A673 (cell line): ENCODE measurements around the gene QRICH2. TPM values are rescaled to one million over a fixed set of nuclear protein-coding genes. Genes with fewer than 3 reads are reported as not detected.

Source experiments
- total RNA-seq: library from RNA; stranded (reverse); gene quantifications from 2 replicates; pipeline ENCODE4 v1.2.3, GENCODE V29; 2021

QRICH2 gene
- total RNA-seq, 1 experiment from 2014 or later: 4.3 TPM

Other genes starting within 250 kb of the QRICH2 start
- 96.4 and 101 TPM in 2 replicates for gene SRP68, start 235.8 kb downstream of the QRICH2 start, total RNA-seq
- gene GALR2, start 233.5 kb downstream of the QRICH2 start, total RNA-seq: not detected in 2 replicates
- not detected in 2 replicates for gene ZACN, start 229.1 kb downstream of the QRICH2 start, total RNA-seq
- gene EXOC7, start 204.5 kb downstream of the QRICH2 start, total RNA-seq: 115 and 117 TPM in 2 replicates
- 0.17 and 0.20 TPM in 2 replicates for gene FOXJ1, start 167.0 kb downstream of the QRICH2 start, total RNA-seq
- 0.56 and 0.70 TPM in 2 replicates for gene RNF157, start 67.8 kb downstream of the QRICH2 start, total RNA-seq
- gene UBALD2, start 42.9 kb downstream of the QRICH2 start, total RNA-seq: 45.7 and 46.5 TPM in 2 replicates
- 77.5 and 89.2 TPM in 2 replicates for gene PRPSAP1, start 45.6 kb upstream of the QRICH2 start, total RNA-seq
- 0.50 and 0.54 TPM in 2 replicates for gene SPHK1, start 76.3 kb upstream of the QRICH2 start, total RNA-seq
- gene UBE2O, start 144.9 kb upstream of the QRICH2 start, total RNA-seq: 56.9 and 57.4 TPM in 2 replicates
- not detected in 2 replicates for gene AANAT, start 159.3 kb upstream of the QRICH2 start, total RNA-seq
- 20.4 and 26.5 TPM in 2 replicates for gene RHBDF2, start 193.1 kb upstream of the QRICH2 start, total RNA-seq
- gene CYGB, start 229.4 kb upstream of the QRICH2 start, total RNA-seq: 0.56 and 0.61 TPM in 2 replicates
- gene PRCD, start 231.8 kb upstream of the QRICH2 start, total RNA-seq: not detected in 2 replicates